Panc1 (cell line): Measurements from ENCODE around the gene ATP10A. TPM values are rescaled to one million over a fixed set of nuclear protein-coding genes. Genes with fewer than 3 reads are reported as not detected.

ENCODE experiments used
- ATAC-seq: fragments of 200-7000 bp; cut with Tn5 transposase; 2 replicates; pipeline ENCODE4 v1.9.1; 2020; ENCODE audit warnings: mild to moderate bottlenecking, moderate library complexity
- BruUV-seq: library from RNA; stranded (reverse); fragments of 400-500 nt; replicated peaks from 2 replicates; lab custom pipeline; 2021; lab: Mats Ljungman, UMichigan
- CTCF ChIA-PET: fragments of 300-600 bp; sonication (Branson Sonifier 250); formaldehyde crosslinking; loops from one replicate; lab custom pipeline; 2022; ENCODE audit warnings: antibody characterized with exemption; lab: Charles Lee
- POLR2A ChIA-PET: fragments of 300-600 bp; sonication (Branson Sonifier 250); formaldehyde crosslinking; loops from one replicate; lab custom pipeline; 2022; ENCODE audit warnings: antibody characterized with exemption; lab: Charles Lee
- DNase-seq: peaks from one replicate; pipeline ENCODE4 v3.0.0-alpha.2; 2010; ENCODE audit warnings: low read depth, low spot score
- H3K27ac ChIP-seq: 2 replicates; pipeline ENCODE4 v1.5.1; 2011; ENCODE audit warnings: mild to moderate bottlenecking, low read length, inconsistent platforms
- H3K27me3 ChIP-seq: fragments of 200-500 bp; sonication (Bioruptor generic); 2 replicates; pipeline ENCODE4 v1.6.0; 2014; ENCODE audit warnings: low read length, inconsistent platforms; ENCODE audit not compliant: control insufficient read depth, insufficient read depth
- H3K36me3 ChIP-seq: fragments of 200-500 bp; sonication (Bioruptor generic); 2 replicates; pipeline ENCODE4 v1.5.1; 2014; ENCODE audit warnings: inconsistent platforms, mild to moderate bottlenecking, low read length, moderate library complexity; ENCODE audit not compliant: control insufficient read depth, insufficient read depth
- H3K4me1 ChIP-seq: 2 replicates; pipeline ENCODE4 v1.5.1; 2011; ENCODE audit warnings: inconsistent platforms, mild to moderate bottlenecking, low read length, moderate library complexity; ENCODE audit not compliant: control insufficient read depth, insufficient read depth
- H3K4me3 ChIP-seq, 2 experiments: 2 replicates each; pipeline ENCODE4 v1.5.1; 2011 to 2012; ENCODE audit warnings: low read depth in 2 of 2, low read length in 2 of 2, mild to moderate bottlenecking in 2 of 2, inconsistent platforms in 1 of 2, moderate library complexity in 1 of 2
- H3K9me3 ChIP-seq: fragments of 200-500 bp; sonication (Bioruptor generic); 2 replicates; pipeline ENCODE4 v1.5.1; 2014; ENCODE audit warnings: low read depth, mild to moderate bottlenecking, inconsistent platforms, low read length, moderate library complexity; ENCODE audit not compliant: control insufficient read depth, insufficient read depth
- CTCF ChIP-seq: fragments of 450-650 bp; IDR thresholded peaks from 2 replicates; pipeline ENCODE4 v1.5.1; 2017; ENCODE audit warnings: mild to moderate bottlenecking
- POLR2AphosphoS5 ChIP-seq: IDR thresholded peaks from 2 replicates; pipeline ENCODE4 v1.6.1; 2012; ENCODE audit warnings: mild to moderate bottlenecking, low read depth, low read length, moderate library complexity
- SIN3A ChIP-seq: IDR thresholded peaks from 2 replicates; pipeline ENCODE4 v1.6.1; 2012; ENCODE audit warnings: low read depth, mild to moderate bottlenecking, low read length, moderate library complexity, borderline replicate concordance; ENCODE audit not compliant: insufficient read depth
- TCF7L2 ChIP-seq: IDR thresholded peaks from 2 replicates; pipeline ENCODE4 v1.6.1; 2011; ENCODE audit warnings: mild to moderate bottlenecking, low read depth, low read length, inconsistent platforms
- in situ Hi-C: cut with HindIII; loops from 2 replicates; pipeline ENCODE4 v1.10.0; 2016; ENCODE audit warnings: low sequenced_read_pairs, low pct_unique_long_range_greater_than_20kb
- intact Hi-C: fragments of 100-400 bp; cut with micrococcal nuclease; formaldehyde crosslinking; loops from one replicate; pipeline ENCODE4 v1.10.0; 2022; ENCODE audit not compliant: unreplicated experiment
- total RNA-seq: library from RNA; stranded (reverse); gene quantifications from one replicate; pipeline ENCODE4 v1.2.1, GENCODE V29; 2021; ENCODE audit not compliant: unreplicated experiment
- TF ChIP-seq, protein P1 (sequence below), 2 experiments: IDR thresholded peaks; 2 replicates each; pipeline ENCODE4 v1.6.1; 2011 to 2012; ENCODE audit warnings: low read depth in 2 of 2, control low read depth in 1 of 2, low read length in 1 of 2, mild to moderate bottlenecking in 1 of 2, moderate library complexity in 1 of 2; ENCODE audit not compliant: insufficient read depth in 1 of 2

ATP10A gene
- total RNA-seq, 1 experiment from 2014 or later: 0.31 TPM

DNA sequence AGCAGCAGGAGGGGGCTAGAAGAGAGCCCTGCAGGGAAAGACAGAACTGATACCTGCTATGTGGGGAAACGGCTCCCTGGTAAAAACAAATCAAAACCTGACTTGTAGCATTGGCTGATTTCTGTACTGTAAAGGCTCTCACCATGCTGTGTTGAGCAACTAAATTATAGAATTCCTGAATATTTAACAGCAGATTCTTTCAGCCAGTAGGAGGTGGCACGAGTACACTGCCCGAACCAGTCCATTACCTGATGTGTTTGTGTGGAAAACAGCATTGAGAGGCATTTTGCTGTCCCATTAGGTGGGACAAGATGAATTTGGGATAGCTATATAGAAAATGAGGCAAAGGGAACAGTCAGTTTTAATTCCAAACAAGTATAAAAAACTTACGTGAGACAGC is 201.2 kb downstream of the ATP10A start:
- intact Hi-C loops (no loop called here), in situ Hi-C loops (no loop called here)
- no peaks in the 10 kb centered on the region for H3K27me3 ChIP-seq
- no peak for TF ChIP-seq POLR2AphosphoS5
- no peak for TF ChIP-seq TCF7L2
- TF ChIP-seq CTCF: no peak
- TF ChIP-seq, protein P1, sequence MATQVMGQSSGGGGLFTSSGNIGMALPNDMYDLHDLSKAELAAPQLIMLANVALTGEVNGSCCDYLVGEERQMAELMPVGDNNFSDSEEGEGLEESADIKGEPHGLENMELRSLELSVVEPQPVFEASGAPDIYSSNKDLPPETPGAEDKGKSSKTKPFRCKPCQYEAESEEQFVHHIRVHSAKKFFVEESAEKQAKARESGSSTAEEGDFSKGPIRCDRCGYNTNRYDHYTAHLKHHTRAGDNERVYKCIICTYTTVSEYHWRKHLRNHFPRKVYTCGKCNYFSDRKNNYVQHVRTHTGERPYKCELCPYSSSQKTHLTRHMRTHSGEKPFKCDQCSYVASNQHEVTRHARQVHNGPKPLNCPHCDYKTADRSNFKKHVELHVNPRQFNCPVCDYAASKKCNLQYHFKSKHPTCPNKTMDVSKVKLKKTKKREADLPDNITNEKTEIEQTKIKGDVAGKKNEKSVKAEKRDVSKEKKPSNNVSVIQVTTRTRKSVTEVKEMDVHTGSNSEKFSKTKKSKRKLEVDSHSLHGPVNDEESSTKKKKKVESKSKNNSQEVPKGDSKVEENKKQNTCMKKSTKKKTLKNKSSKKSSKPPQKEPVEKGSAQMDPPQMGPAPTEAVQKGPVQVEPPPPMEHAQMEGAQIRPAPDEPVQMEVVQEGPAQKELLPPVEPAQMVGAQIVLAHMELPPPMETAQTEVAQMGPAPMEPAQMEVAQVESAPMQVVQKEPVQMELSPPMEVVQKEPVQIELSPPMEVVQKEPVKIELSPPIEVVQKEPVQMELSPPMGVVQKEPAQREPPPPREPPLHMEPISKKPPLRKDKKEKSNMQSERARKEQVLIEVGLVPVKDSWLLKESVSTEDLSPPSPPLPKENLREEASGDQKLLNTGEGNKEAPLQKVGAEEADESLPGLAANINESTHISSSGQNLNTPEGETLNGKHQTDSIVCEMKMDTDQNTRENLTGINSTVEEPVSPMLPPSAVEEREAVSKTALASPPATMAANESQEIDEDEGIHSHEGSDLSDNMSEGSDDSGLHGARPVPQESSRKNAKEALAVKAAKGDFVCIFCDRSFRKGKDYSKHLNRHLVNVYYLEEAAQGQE (IDR thresholded peaks at IDR 0.05; ENCODE audit: insufficient read depth in 1 of 2, low read depth in 2 of 2, low read length in 1 of 2): no peak
- TF ChIP-seq SIN3A: no peak
- H3K4me3 ChIP-seq: no peak overlapping the region
- no peak overlapping the region for H3K27ac ChIP-seq
- H3K9me3 ChIP-seq: no peaks in the 10 kb centered on the region
- ATAC-seq: no peak
- CTCF ChIA-PET: no interaction called here
- no peak for DNase-seq
- no peaks in the 10 kb centered on the region for H3K36me3 ChIP-seq
- no peaks in the 10 kb centered on the region for H3K4me1 ChIP-seq
- POLR2A ChIA-PET: no interaction called here
- no TSS peak for BruUV-seq

GRCh38 chr15:25659251-25659650 is 203.9 kb downstream of the ATP10A start:
- no peak overlapping the region for H3K27ac ChIP-seq
- no peaks in the 10 kb centered on the region for H3K9me3 ChIP-seq
- DNase-seq: no peak
- intact Hi-C loops (no loop called here), in situ Hi-C loops (no loop called here)
- H3K4me1 ChIP-seq: no peaks in the 10 kb centered on the region
- H3K27me3 ChIP-seq: no peaks in the 10 kb centered on the region
- no peaks in the 10 kb centered on the region for H3K36me3 ChIP-seq
- POLR2A ChIA-PET: no interaction called here
- H3K4me3 ChIP-seq: no peak overlapping the region
- TF ChIP-seq POLR2AphosphoS5: no peak
- TF ChIP-seq, protein P1 (IDR thresholded peaks at IDR 0.05; ENCODE audit: insufficient read depth in 1 of 2, low read depth in 2 of 2, low read length in 1 of 2): no peak
- no peak for TF ChIP-seq CTCF
- no peak for TF ChIP-seq SIN3A
- TF ChIP-seq TCF7L2: no peak
- CTCF ChIA-PET: no interaction called here
- no TSS peak for BruUV-seq
- ATAC-seq: no peak
